ENCODE data around the gene PRKCB. TPM values are rescaled to one million over a fixed set of nuclear protein-coding genes. Genes with fewer than 3 reads are reported as not detected.

PRKCB gene
- total and polyA plus RNA-seq, 2 of the 8 experiments (the other 6 are each of a cell fraction or from before 2014, with no cell fraction given): 7.1 to 12.1 TPM

DNA sequence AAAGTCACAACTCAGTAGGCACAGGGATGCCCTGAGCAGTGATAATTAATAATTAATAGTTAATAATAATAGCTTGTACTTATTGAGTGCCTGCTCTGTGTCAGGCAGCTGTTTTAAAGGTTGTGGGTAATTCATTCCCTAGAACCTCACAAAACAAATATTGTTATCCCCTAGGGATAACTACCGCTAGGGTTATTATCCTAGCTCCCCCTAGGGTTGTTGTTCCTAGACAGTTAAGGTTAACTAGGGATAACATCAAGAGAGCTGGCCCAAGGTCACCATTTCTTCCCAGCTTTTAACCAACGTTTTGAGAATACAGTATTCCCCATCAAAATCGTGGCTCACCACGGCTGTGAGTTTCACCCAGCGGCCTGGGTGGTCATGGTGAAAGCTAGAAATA is 180.1 kb downstream of the PRKCB start:
- H3K79me1 ChIP-seq (ENCODE audit: low read depth, low read length): no peaks in the 10 kb centered on the region
- no peak overlapping the region for H2BK12ac ChIP-seq (ENCODE audit: low read depth, low read length)
- ChIA-PET CTCF (ENCODE audit: partially characterized antibody) (interaction anchor here (0.9 to 7.8 kb wide), 24 partner anchors 8 to 489 kb away, joined by 3 to 52 read pairs (median 4); no protein-coding TSS in a partner anchor), POLR2A (ENCODE audit: partially characterized antibody) (interaction anchor here (0.6 kb wide), 1 partner anchor 330 kb away, joined by 3 read pairs; no protein-coding TSS in a partner anchor)
- H2BK15ac ChIP-seq (ENCODE audit: low read length): no peak overlapping the region
- no peak overlapping the region for H3K27ac ChIP-seq (ENCODE audit: low read depth, low read length)
- no peak for FAIRE-seq
- no peak overlapping the region for H3K4ac ChIP-seq (replicated peaks; ENCODE audit: insufficient read length, low read depth, low read length)
- H3K4me3 ChIP-seq (ENCODE audit: extremely low read depth in 1 of 4, insufficient read depth in 2 of 4, low read depth in 3 of 4, low read length in 4 of 4): no peak overlapping the region
- no peak overlapping the region for H2BK5ac ChIP-seq (ENCODE audit: low read depth, low read length)
- H3K4me1 ChIP-seq (replicated peaks in 1 of 4; ENCODE audit: control insufficient read depth in 3 of 4, insufficient read depth in 4 of 4, low read length in 3 of 4): peaks cover 0 to 3% (median 0%) of the 10 kb centered on the region in 4 experiments; a peak in 1 of 7 replicates
- H3K9ac ChIP-seq (replicated peaks in 1 of 4; ENCODE audit: extremely low read depth in 1 of 4, low read depth in 3 of 4, low read length in 3 of 4): no peak overlapping the region
- H3K79me2 ChIP-seq (ENCODE audit: control insufficient read depth in 1 of 2, insufficient read depth in 2 of 2, low read length in 2 of 2): no peaks in the 10 kb centered on the region
- H4K5ac ChIP-seq (ENCODE audit: insufficient read length, low read depth, low read length): no peak overlapping the region
- H2AK5ac ChIP-seq (ENCODE audit: low read depth, low read length): no peak overlapping the region
- no peak overlapping the region for H2BK20ac ChIP-seq (ENCODE audit: low read length)
- no peak for DNase-seq (ENCODE audit: low read depth in 1 of 2, low spot score in 2 of 2)
- H3K4me2 ChIP-seq (ENCODE audit: insufficient read depth in 1 of 2, low read depth in 2 of 2, low read length in 2 of 2): no peak overlapping the region
- 70% methylated on average over 5 of the region's 5 CpGs; no CpG with 5 or more reads in 1 of the 2 experiments for WGBS, 2 experiments (ENCODE audit: extremely low coverage in 1 of 2, insufficient coverage in 1 of 2, insufficient read length in 1 of 2, insufficient replicate concordance in 2 of 2, low coverage in 1 of 2, low lambda C conversion rate in 2 of 2, missing lambda C conversion rate in 1 of 2)
- no peak overlapping the region for H3K14ac ChIP-seq (ENCODE audit: insufficient read length)
- H4K20me1 ChIP-seq (replicated peaks in 1 of 2; ENCODE audit: control insufficient read depth in 1 of 2, insufficient read depth in 2 of 2, low read length in 2 of 2): no peaks in the 10 kb centered on the region
- no peak overlapping the region for H3K56ac ChIP-seq (replicated peaks; ENCODE audit: insufficient read length, low read depth, low read length)
- H4K91ac ChIP-seq (replicated peaks; ENCODE audit: insufficient read length, low read length): no peak overlapping the region
- H2AFZ ChIP-seq (ENCODE audit: low read length): no peak overlapping the region
- H2BK120ac ChIP-seq (replicated peaks; ENCODE audit: low read depth, low read length): no peak overlapping the region
- H3K18ac ChIP-seq (ENCODE audit: extremely low read depth, low read length): no peak overlapping the region
- H4K8ac ChIP-seq (ENCODE audit: extremely low read depth, insufficient read depth, low read length): peak overlapping the region; percentile 87; the same call in 1 of the 2 replicates
- no peaks in the 10 kb centered on the region for H3K23me2 ChIP-seq (ENCODE audit: low read depth, low read length)
- H3K36me3 ChIP-seq (ENCODE audit: control insufficient read depth in 2 of 4, insufficient read depth in 4 of 4, low read length in 3 of 4): no peaks in the 10 kb centered on the region
- H3K27me3 ChIP-seq (replicated peaks in 1 of 4; ENCODE audit: control insufficient read depth in 3 of 4, extremely low read depth in 1 of 4, insufficient read depth in 3 of 4, low read length in 3 of 4): no peaks in the 10 kb centered on the region
- H3K9me3 ChIP-seq (ENCODE audit: insufficient read depth in 2 of 2, low read depth in 1 of 2, low read length in 1 of 2): no peaks in the 10 kb centered on the region
- no peak overlapping the region for H3K23ac ChIP-seq (ENCODE audit: insufficient read length)
- no peak for TF ChIP-seq NANOG (IDR thresholded peaks at IDR 0.05; ENCODE audit: insufficient read depth, low read depth, low read length, poor library complexity, severe bottlenecking)
- no peak for TF ChIP-seq KDM5A (IDR thresholded peaks at IDR 0.05; ENCODE audit: low read length)
- no peak for TF ChIP-seq POLR2A (IDR thresholded peaks at IDR 0.05; ENCODE audit: control extremely low read depth in 1 of 2, low read depth in 2 of 2, low read length in 2 of 2)
- no peak for TF ChIP-seq TCF12 (IDR thresholded peaks at IDR 0.05; ENCODE audit: low read depth, low read length)
- no peak for TF ChIP-seq EGR1 (IDR thresholded peaks at IDR 0.05; ENCODE audit: borderline replicate concordance, low read depth, low read length)
- no peak for TF ChIP-seq KDM1A (IDR thresholded peaks at IDR 0.05; ENCODE audit: borderline replicate concordance, low read length)
- TF ChIP-seq TAF1 (IDR thresholded peaks at IDR 0.05; ENCODE audit: low read depth, low read length): no peak
- TF ChIP-seq, protein P1, sequence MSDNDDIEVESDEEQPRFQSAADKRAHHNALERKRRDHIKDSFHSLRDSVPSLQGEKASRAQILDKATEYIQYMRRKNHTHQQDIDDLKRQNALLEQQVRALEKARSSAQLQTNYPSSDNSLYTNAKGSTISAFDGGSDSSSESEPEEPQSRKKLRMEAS (IDR thresholded peaks at IDR 0.05): no peak
- TF ChIP-seq CHD1 (IDR thresholded peaks at IDR 0.05; ENCODE audit: low read depth, low read length): no peak
- TF ChIP-seq FOSL1 (IDR thresholded peaks at IDR 0.05; ENCODE audit: insufficient read depth, low read depth, low read length): no peak
- TF ChIP-seq RNF2 (IDR thresholded peaks at IDR 0.05; ENCODE audit: borderline replicate concordance, low read depth, low read length, missing control alignments, poor library complexity, severe bottlenecking): no peak
- TF ChIP-seq RFX5 (IDR thresholded peaks at IDR 0.05; ENCODE audit: borderline replicate concordance, low read depth, low read length): no peak
- no peak for TF ChIP-seq ZNF274 (IDR thresholded peaks at IDR 0.05; ENCODE audit: borderline replicate concordance, extremely low read depth, low read length)
- TF ChIP-seq ASH2L (IDR thresholded peaks at IDR 0.05; ENCODE audit: low read length): no peak
- TF ChIP-seq BRCA1 (IDR thresholded peaks at IDR 0.05; ENCODE audit: low read depth, low read length): no peak
